IMR-90 (cell line): Measurements from ENCODE around the gene GPR108. TPM values are rescaled to one million over a fixed set of nuclear protein-coding genes. Genes with fewer than 3 reads are reported as not detected.

Experiments
- ATAC-seq: fragments of 200-7000 bp; cut with Tn5 transposase; 2 replicates; pipeline ENCODE4 v1.9.1; 2020; ENCODE audit warnings: low read depth, mild to moderate bottlenecking, moderate library complexity
- BruUV-seq: library from RNA; stranded (reverse); fragments of 400-500 nt; replicated peaks from 2 replicates; lab custom pipeline; 2021; lab: Mats Ljungman, UMichigan
- CTCF ChIA-PET: fragments of 300-600 bp; formaldehyde crosslinking; extraction: SDS; loops from one replicate; lab custom pipeline; 2021; ENCODE audit warnings: antibody characterized with exemption; lab: Yijun Ruan, JAX
- POLR2A ChIA-PET: fragments of 300-600 bp; sonication (Branson Sonifier 250); formaldehyde crosslinking; loops from one replicate; lab custom pipeline; 2022; ENCODE audit warnings: antibody characterized with exemption; ENCODE audit not compliant: unreplicated experiment; lab: Charles Lee
- DNase-seq: peaks from one replicate; pipeline ENCODE4 v3.0.0; 2013
- H2AFZ ChIP-seq: replicated peaks from 2 replicates; pipeline ENCODE3; 2013; ENCODE audit warnings: low read length, mild to moderate bottlenecking; ENCODE audit not compliant: poor library complexity
- H2AK5ac ChIP-seq: 2 replicates; pipeline ENCODE4 v1.6.1; 2013; ENCODE audit warnings: low read depth, low read length, inconsistent platforms
- H2AK9ac ChIP-seq: replicated peaks from 2 replicates; pipeline ENCODE3; 2013; ENCODE audit warnings: mild to moderate bottlenecking, low read depth, low read length, moderate library complexity; ENCODE audit not compliant: poor library complexity
- H2BK120ac ChIP-seq: 2 replicates; pipeline ENCODE4 v1.6.1; 2013; ENCODE audit warnings: low read depth, low read length, inconsistent platforms
- H2BK15ac ChIP-seq: 3 replicates; pipeline ENCODE4 v1.6.1; 2013; ENCODE audit warnings: low read depth, low read length, inconsistent platforms
- H2BK20ac ChIP-seq: 2 replicates; pipeline ENCODE4 v1.6.1; 2013; ENCODE audit warnings: low read depth, mild to moderate bottlenecking, inconsistent platforms, low read length, moderate library complexity
- H2BK5ac ChIP-seq: 2 replicates; pipeline ENCODE4 v1.6.1; 2013; ENCODE audit warnings: mild to moderate bottlenecking, low read depth, low read length, inconsistent platforms; ENCODE audit not compliant: poor library complexity, severe bottlenecking
- H3K14ac ChIP-seq: replicated peaks from 2 replicates; pipeline ENCODE4 v1.6.1; 2013; ENCODE audit warnings: low read depth, low read length, inconsistent platforms
- H3K18ac ChIP-seq: 2 replicates; pipeline ENCODE4 v1.6.1; 2013; ENCODE audit warnings: low read depth, low read length, control low read depth
- H3K23ac ChIP-seq: 2 replicates; pipeline ENCODE4 v1.6.1; 2013; ENCODE audit warnings: low read depth, low read length, inconsistent platforms
- H3K27ac ChIP-seq: 2 replicates; pipeline ENCODE4 v1.5.1; 2013; ENCODE audit warnings: mild to moderate bottlenecking, control low read depth, low read length; ENCODE audit not compliant: insufficient read depth
- H3K27me3 ChIP-seq: 2 replicates; pipeline ENCODE4 v1.6.1; 2013; ENCODE audit warnings: low read length; ENCODE audit not compliant: control insufficient read depth, insufficient read depth
- H3K36me3 ChIP-seq: 2 replicates; pipeline ENCODE4 v1.6.1; 2013; ENCODE audit warnings: low read length, mixed read lengths; ENCODE audit not compliant: control insufficient read depth, insufficient read depth
- H3K4ac ChIP-seq: 2 replicates; pipeline ENCODE4 v1.6.1; 2013; ENCODE audit warnings: low read depth, low read length, inconsistent platforms
- H3K4me1 ChIP-seq: 2 replicates; pipeline ENCODE4 v1.6.1; 2013; ENCODE audit warnings: low read length, mixed read lengths; ENCODE audit not compliant: control insufficient read depth, insufficient read depth
- H3K4me2 ChIP-seq: 2 replicates; pipeline ENCODE4 v1.6.1; 2013; ENCODE audit warnings: low read depth, mild to moderate bottlenecking, control low read depth, low read length, moderate library complexity
- H3K4me3 ChIP-seq: 2 replicates; pipeline ENCODE4 v1.5.1; 2013; ENCODE audit warnings: low read depth, mild to moderate bottlenecking, control low read depth, low read length, moderate library complexity; ENCODE audit not compliant: insufficient read depth
- H3K56ac ChIP-seq: 2 replicates; pipeline ENCODE4 v1.6.1; 2013; ENCODE audit warnings: low read length, inconsistent platforms; ENCODE audit not compliant: insufficient read depth; ENCODE audit errors: extremely low read depth
- H3K79me1 ChIP-seq, 2 experiments: 2 replicates each; pipeline ENCODE4 v1.6.1; 2013; ENCODE audit warnings: low read length in 2 of 2, inconsistent platforms in 1 of 2, low read depth in 1 of 2
- H3K9ac ChIP-seq: 2 replicates; pipeline ENCODE4 v1.6.1; 2013; ENCODE audit warnings: low read depth, low read length, control low read depth
- H3K9me1 ChIP-seq: 2 replicates; pipeline ENCODE4 v1.6.1; 2013; ENCODE audit warnings: low read length, inconsistent platforms; ENCODE audit not compliant: insufficient read depth
- H3K9me3 ChIP-seq: 2 replicates; pipeline ENCODE4 v1.6.1; 2013; ENCODE audit warnings: low read length; ENCODE audit not compliant: control insufficient read depth, insufficient read depth
- H4K20me1 ChIP-seq: 2 replicates; pipeline ENCODE4 v1.6.1; 2013; ENCODE audit warnings: low read length, inconsistent platforms; ENCODE audit not compliant: insufficient read depth
- H4K5ac ChIP-seq: 2 replicates; pipeline ENCODE4 v1.6.1; 2013; ENCODE audit warnings: mild to moderate bottlenecking, low read depth, low read length, control low read depth
- H4K8ac ChIP-seq, 2 experiments: 2 replicates each; pipeline ENCODE4 v1.6.1; 2013; ENCODE audit warnings: low read depth in 2 of 2, low read length in 2 of 2, control low read depth in 1 of 2, inconsistent platforms in 1 of 2
- H4K91ac ChIP-seq: 2 replicates; pipeline ENCODE4 v1.6.1; 2013; ENCODE audit warnings: low read depth, low read length, inconsistent platforms; ENCODE audit not compliant: insufficient read depth
- CEBPB ChIP-seq: IDR thresholded peaks from 2 replicates; pipeline ENCODE4 v1.6.1; 2012; ENCODE audit warnings: low read depth, low read length, improper control_type of control experiment
- CTCF ChIP-seq: conservative IDR thresholded peaks from 2 replicates; pipeline ENCODE4 v1.5.1; 2012; ENCODE audit warnings: mild to moderate bottlenecking, low read depth, low read length, improper control_type of control experiment
- FOS ChIP-seq: fragments of 150-350 bp; IDR thresholded peaks from 2 replicates; pipeline ENCODE4 v1.6.1; 2016; ENCODE audit warnings: low read depth, low read length
- POLR2A ChIP-seq: IDR thresholded peaks from 2 replicates; pipeline ENCODE4 v1.6.1; 2012; ENCODE audit warnings: mild to moderate bottlenecking, low read depth, low read length
- WGBS, 2 experiments: methylation state at CpG; one replicate each; pipeline versions ENCODE4 v1.1.5 to v1.1.7; 2013; ENCODE audit warnings: missing lambda C conversion rate in 2 of 2; ENCODE audit not compliant: insufficient read length in 1 of 2; ENCODE audit errors: extremely low coverage in 2 of 2; 5-methylcytosine and 5-hydroxymethylcytosine counted together
- dilution Hi-C: fragments of 300-500 bp; cut with HindIII; formaldehyde crosslinking; loops from one replicate; pipeline ENCODE4 v1.14.3; 2018; ENCODE audit warnings: low sequenced_read_pairs; ENCODE audit not compliant: unreplicated experiment
- in situ Hi-C: fragments of 300-500 bp; cut with MboI; formaldehyde crosslinking; loops from 3 replicates; pipeline ENCODE4 v1.14.3; 2019; ENCODE audit warnings: low sequenced_read_pairs, inconsistent platforms, mixed read lengths
- intact Hi-C: fragments of 100-400 bp; cut with micrococcal nuclease; formaldehyde crosslinking; loops from 2 replicates; pipeline ENCODE4 v1.10.0; 2022
- polyA plus RNA-seq, 3 experiments: library from polyadenylated mRNA; depleted of rRNA; stranded (reverse); fragments of >200 nt; gene quantifications; 2 replicates each; pipeline ENCODE4 v1.2.3, GENCODE V29; 2012; ENCODE audit warnings: low replicate concordance in 1 of 3
- total RNA-seq: library from RNA; depleted of rRNA; stranded (reverse); fragments of >200 nt; gene quantifications from 2 replicates; pipeline ENCODE4 v1.2.3, GENCODE V29; 2012

The GPR108 gene
- total and polyA plus RNA-seq, 2 of the 4 experiments (the other 2 are of a cell fraction) = 28.0 to 38.9 TPM

- Histone ChIP-seq H3K9me1 (0 out of 2 replicates have a peak, but pooled peaks cover 5% of the 10 kb centered on the region), H4K5ac (no peak overlapping the region), H2BK120ac (no peak overlapping the region), H3K56ac (no peak overlapping the region), H2BK5ac (no peak overlapping the region), H2BK15ac (no peak overlapping the region), H3K36me3 (no peaks in the 10 kb centered on the region), H2AK5ac (no peak overlapping the region), H3K23ac (no peak overlapping the region), H2BK20ac (no peak overlapping the region), H3K27ac (no peak overlapping the region), H3K79me1 (no peaks in the 10 kb centered on the region), H4K8ac (no peak overlapping the region), H3K4ac (no peak overlapping the region), H3K9me3 (no peaks in the 10 kb centered on the region), H3K4me3 (no peak overlapping the region), H3K14ac (no peak overlapping the region), H2AFZ (peak overlapping the region; percentile 52), H3K18ac (no peak overlapping the region), H4K20me1 (no peaks in the 10 kb centered on the region), H3K4me2 (no peak overlapping the region), H3K9ac (no peak overlapping the region), H4K91ac (no peak overlapping the region), H2AK9ac (peak overlapping the region; percentile 13), H3K27me3 (no peaks in the 10 kb centered on the region; the same call in 1 of the 2 replicates), H3K4me1 (no peaks in the 10 kb centered on the region)
- DNase-seq = no peak
- CTCF ChIA-PET = no interaction called here
- no peak for ATAC-seq
- 39% methylated on average over 3 of the region's 16 CpGs; no CpG with 5 or more reads in 1 of the 2 experiments for WGBS, 2 experiments
- TF ChIP-seq CTCF = no peak
- TF ChIP-seq POLR2A = no peak
- TF ChIP-seq CEBPB = no peak
- no peak for TF ChIP-seq FOS
- in situ Hi-C loops (no loop called here), intact Hi-C loops (no loop called here), dilution Hi-C loops (no loop called here)
- no TSS peak for BruUV-seq
- POLR2A ChIA-PET = no interaction called here
Observed at GRCh38 chr19:6766357-6767080, 29.1 kb upstream of the GPR108 start.
